HUES48 (cell line): ENCODE measurements around the gene ZNF367.

Experiments
- H3K27ac ChIP-seq: one replicate; pipeline ENCODE4 v1.7.0; 2013; ENCODE audit warnings: low read depth, low read length, inconsistent platforms
- H3K27me3 ChIP-seq: 2 replicates; pipeline ENCODE4 v1.6.1; 2013; ENCODE audit warnings: mild to moderate bottlenecking, low read length; ENCODE audit not compliant: control insufficient read depth, insufficient read depth
- H3K36me3 ChIP-seq: 2 replicates; pipeline ENCODE4 v1.6.1; 2013; ENCODE audit warnings: low read length; ENCODE audit not compliant: control insufficient read depth, insufficient read depth
- H3K4me1 ChIP-seq: 2 replicates; pipeline ENCODE4 v1.6.1; 2013; ENCODE audit warnings: mild to moderate bottlenecking, low read length; ENCODE audit not compliant: control insufficient read depth, insufficient read depth
- H3K4me3 ChIP-seq: 2 replicates; pipeline ENCODE4 v1.5.1; 2013; ENCODE audit warnings: mild to moderate bottlenecking, low read depth, low read length
- H3K9ac ChIP-seq: 2 replicates; pipeline ENCODE4 v1.6.1; 2013; ENCODE audit warnings: mild to moderate bottlenecking, low read depth, low read length, moderate library complexity
- H3K9me3 ChIP-seq: 2 replicates; pipeline ENCODE4 v1.6.1; 2013; ENCODE audit warnings: low read length; ENCODE audit not compliant: control insufficient read depth, insufficient read depth

Gene ZNF367

DNA sequence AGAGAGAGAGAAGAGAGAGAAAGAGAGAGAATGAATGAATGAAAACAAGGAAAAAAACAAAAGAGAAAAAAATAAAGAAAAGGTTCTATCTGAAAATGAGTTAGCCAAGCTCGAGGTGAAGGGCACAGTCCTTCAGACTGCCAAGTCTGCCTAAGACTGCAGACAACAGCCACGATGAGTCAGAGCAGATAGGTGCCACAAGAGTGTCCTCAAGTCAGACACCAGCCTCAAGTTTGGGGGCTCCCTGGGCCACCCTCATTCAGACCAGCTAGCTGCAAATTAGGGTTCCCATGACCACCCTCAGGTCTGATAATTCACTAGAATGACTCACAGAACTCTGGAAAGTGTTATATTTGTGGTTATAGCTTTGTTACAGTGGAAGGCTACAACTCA is 17.9 kb upstream of the ZNF367 start:
- no peak overlapping the region for H3K27ac ChIP-seq
- no peak overlapping the region for H3K9ac ChIP-seq
- no peaks in the 10 kb centered on the region for H3K9me3 ChIP-seq
- H3K36me3 ChIP-seq = no peaks in the 10 kb centered on the region
- no peaks in the 10 kb centered on the region for H3K4me1 ChIP-seq
- H3K27me3 ChIP-seq = no peaks in the 10 kb centered on the region
- no peak overlapping the region for H3K4me3 ChIP-seq

DNA sequence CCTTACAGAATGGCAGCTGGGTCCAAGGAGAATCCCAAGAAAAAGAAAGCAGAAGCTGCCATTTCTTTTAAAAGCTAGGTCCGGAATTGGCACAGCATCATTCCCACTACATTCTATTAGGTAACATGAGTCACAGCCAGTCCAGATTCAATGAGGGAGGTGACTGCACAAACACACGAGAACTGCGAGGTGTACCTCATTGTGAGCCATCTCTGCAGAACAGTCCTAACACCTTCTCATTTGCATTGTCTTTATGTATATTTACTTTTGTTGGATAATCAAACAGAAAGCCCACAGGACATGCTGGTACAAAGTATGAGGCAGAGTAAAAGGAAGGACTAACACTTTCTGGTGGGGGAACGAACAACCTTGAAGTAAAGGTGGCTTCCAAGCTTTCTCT is 17.2 kb upstream of the ZNF367 start:
- no peak overlapping the region for H3K27ac ChIP-seq
- no peaks in the 10 kb centered on the region for H3K9me3 ChIP-seq
- H3K4me1 ChIP-seq = no peaks in the 10 kb centered on the region
- no peaks in the 10 kb centered on the region for H3K36me3 ChIP-seq
- H3K27me3 ChIP-seq = no peaks in the 10 kb centered on the region
- H3K9ac ChIP-seq = no peak overlapping the region
- H3K4me3 ChIP-seq = no peak overlapping the region

DNA sequence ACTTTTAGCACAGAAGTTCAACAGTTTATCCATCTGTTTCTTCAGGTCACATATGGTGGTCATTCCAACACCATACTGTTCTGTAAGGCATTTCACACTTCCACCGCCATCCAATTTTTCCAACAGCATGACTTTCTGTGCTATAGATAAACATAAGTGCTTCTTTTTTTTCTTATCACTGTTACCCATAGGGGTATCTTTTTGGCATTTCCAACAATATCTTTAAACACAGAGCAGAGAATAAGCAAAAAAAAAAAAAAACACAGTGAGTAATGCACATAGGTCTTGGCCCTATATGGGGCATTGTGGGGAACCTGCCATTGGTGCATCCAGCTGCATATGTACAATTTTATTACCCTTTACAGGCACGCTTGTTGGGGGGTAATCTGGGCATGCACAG is 12.2 kb upstream of the ZNF367 start:
- Histone ChIP-seq H3K4me1 (no peaks in the 10 kb centered on the region), H3K4me3 (no peak overlapping the region), H3K9ac (no peak overlapping the region), H3K36me3 (no peaks in the 10 kb centered on the region), H3K27me3 (no peaks in the 10 kb centered on the region), H3K27ac (no peak overlapping the region), H3K9me3 (no peaks in the 10 kb centered on the region)

DNA sequence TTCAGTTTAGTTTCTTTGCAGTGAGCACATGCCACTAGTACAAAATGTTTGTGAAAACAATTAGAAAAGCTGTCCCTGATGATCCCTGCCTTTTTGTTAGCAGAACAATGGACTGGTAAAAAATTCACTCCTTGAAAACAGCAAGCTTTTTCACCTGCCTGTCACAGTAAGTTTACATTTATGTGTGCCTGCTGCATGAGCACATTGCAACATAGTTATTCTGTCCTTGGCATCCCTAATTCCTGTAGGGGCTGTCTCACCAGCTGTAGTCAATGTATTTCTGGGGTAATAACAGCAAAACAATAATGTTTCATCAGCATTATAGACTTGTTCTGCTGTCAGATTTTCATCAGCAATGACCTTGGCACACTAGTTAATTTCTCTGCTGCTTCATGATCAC is 11.6 kb upstream of the ZNF367 start:
- no peaks in the 10 kb centered on the region for H3K4me1 ChIP-seq
- no peak overlapping the region for H3K4me3 ChIP-seq
- no peak overlapping the region for H3K27ac ChIP-seq
- no peaks in the 10 kb centered on the region for H3K27me3 ChIP-seq
- no peaks in the 10 kb centered on the region for H3K9me3 ChIP-seq
- H3K36me3 ChIP-seq = no peaks in the 10 kb centered on the region
- no peak overlapping the region for H3K9ac ChIP-seq

DNA sequence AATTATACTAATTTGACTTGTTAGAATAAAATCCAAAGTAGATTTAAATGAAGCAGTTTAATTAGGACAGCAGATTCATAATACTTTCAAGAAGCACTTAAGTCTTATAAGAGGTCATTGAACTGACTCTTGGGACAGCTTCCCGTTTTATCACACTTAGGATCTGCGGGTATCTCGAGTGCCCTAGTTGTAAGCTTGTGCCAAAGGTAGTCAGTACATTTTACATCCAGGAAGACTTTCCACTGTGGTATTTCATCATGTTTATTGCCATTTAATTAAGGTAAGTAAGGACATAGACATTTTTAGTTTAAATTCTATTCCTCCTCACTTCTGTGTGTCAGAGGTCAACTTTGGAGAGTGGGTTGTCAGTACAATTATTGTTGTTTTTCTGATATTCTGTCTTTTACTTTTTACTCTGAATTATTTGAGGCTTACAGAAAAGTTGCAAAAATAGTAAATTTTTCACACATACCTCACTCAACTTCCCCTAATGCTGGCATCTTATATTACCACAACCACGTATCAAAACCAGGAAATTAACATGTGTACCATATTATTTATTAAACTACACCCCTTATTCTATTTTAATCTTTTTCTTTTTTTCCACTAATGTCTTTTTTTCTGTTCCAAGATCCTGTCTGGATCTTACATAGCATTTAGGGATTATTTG is 7.5 kb upstream of the ZNF367 start:
- H3K27me3 ChIP-seq = no peaks in the 10 kb centered on the region
- no peak overlapping the region for H3K27ac ChIP-seq
- H3K4me1 ChIP-seq = peaks cover 8% of the 10 kb centered on the region
- no peaks in the 10 kb centered on the region for H3K36me3 ChIP-seq
- H3K9me3 ChIP-seq = no peaks in the 10 kb centered on the region
- no peak overlapping the region for H3K4me3 ChIP-seq
- no peak overlapping the region for H3K9ac ChIP-seq

DNA sequence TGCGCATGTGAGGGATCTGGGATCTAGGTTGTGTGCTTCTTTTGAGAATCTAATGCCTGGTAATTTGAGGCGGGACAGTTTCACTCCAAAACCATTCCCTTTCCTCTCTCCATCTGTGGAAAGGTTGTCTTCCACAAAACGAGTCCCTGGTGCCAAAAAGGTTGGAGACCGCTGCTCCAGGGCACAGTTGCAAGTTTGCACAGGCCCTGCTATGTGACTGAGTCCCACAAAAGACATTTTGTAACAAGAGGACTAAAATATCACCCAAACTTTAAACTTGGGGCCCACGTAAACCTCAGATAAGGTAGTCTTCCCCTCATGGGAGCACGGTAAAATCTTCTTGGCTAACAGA is 5.8 kb upstream of the ZNF367 start:
- H3K4me3 ChIP-seq = no peak overlapping the region
- H3K9ac ChIP-seq = no peak overlapping the region
- H3K27ac ChIP-seq = no peak overlapping the region

DNA sequence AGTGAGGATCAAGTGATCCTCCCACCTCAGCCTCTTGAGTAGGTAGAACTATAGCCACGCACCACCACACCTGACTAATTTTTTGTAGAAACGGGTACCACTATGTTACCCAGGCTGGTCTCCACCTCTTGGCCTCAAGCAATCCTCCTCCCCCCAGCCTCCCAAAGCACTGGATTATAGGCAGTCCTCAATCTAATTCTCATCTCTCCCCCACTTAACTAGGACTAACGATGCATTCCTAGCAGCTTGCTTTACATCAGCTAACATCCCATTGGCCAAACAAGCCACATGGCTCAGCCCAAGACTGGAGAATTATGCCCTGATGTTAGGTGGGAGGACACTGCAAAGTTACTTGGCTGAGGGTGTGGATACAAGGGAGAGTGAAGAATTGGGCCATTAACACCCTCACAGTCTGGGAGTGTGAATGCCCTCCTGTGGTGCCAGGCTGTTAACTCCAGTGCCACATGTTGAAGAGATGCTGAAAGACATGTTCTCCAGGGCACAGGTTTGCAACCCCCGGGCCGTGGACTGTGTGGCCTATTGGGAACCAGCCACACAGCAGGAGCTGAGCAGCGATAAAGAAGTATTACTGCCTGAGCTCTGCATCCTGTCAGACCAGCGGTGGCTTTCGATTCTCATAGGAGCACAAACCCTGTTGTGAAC is 5.3 kb upstream of the ZNF367 start:
- no peaks in the 10 kb centered on the region for H3K9me3 ChIP-seq
- H3K9ac ChIP-seq = no peak overlapping the region
- no peaks in the 10 kb centered on the region for H3K36me3 ChIP-seq
- H3K4me3 ChIP-seq = no peak overlapping the region
- H3K27me3 ChIP-seq = no peaks in the 10 kb centered on the region
- H3K4me1 ChIP-seq = peaks cover 20% of the 10 kb centered on the region
- H3K27ac ChIP-seq = no peak overlapping the region

More for the DNA sequence above, 5.8 kb upstream of the ZNF367 start:
- H3K4me1 ChIP-seq = peaks cover 20% of the 10 kb centered on the region
- H3K27me3 ChIP-seq = no peaks in the 10 kb centered on the region
- H3K36me3 ChIP-seq = no peaks in the 10 kb centered on the region
- no peaks in the 10 kb centered on the region for H3K9me3 ChIP-seq

DNA sequence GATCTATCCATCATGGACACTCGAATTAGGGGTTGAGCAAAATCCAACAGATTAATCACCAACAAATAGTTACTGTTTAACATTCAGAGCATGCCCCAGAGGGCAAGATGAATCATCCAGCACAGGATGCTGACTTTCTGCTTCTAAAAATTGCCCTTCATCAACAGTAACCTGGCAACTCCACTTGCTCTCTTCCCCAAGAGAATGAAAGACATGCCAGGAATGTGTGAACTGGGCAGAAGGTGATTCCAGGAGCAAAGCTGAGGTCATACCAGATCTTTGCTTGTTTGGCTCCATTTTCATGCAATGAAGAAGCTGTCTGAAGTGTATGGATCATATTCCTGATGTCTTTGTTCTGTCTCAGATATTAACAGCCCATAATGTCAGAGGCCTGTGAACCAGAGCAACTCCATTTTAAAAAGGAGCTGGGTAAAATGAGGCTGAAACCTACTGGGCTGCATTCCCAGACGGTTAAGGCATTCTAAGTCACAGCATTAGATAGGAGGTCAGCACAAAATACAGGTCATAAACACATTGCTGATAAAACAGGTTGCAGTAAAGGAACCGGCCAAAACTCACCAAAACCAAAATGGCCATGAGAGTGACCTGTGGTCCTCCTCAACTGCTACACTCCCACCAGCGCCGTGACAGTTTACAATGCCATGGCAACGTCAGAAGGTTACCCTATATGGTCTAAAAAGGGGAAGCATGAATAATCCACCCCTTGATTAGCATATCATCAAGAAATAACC is 2.5 kb upstream of the ZNF367 start:
- Histone ChIP-seq H3K4me3 (peak overlapping the region; percentile 76; the same call in 1 of the 2 replicates), H3K9ac (peak overlapping the region; percentile 68; the same call in 1 of the 2 replicates), H3K9me3 (no peaks in the 10 kb centered on the region), H3K27ac (peak overlapping the region; percentile 96), H3K4me1 (peaks cover 24% of the 10 kb centered on the region), H3K36me3 (no peaks in the 10 kb centered on the region), H3K27me3 (no peaks in the 10 kb centered on the region)

DNA sequence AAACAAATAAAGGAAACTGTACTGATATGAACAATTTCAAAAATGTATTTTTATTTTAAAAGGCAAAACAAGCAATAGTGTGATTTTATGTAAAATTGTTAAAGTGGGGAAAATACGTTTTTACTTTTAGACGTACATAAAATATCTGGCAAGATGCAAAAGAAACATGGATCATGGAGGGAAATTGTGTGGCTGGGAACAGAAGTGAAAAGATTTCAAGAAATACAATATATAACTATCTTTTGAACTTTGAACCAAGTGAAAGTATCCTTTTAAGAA is 1.5 kb upstream of the ZNF367 start:
- peaks cover 24% of the 10 kb centered on the region for H3K4me1 ChIP-seq
- H3K36me3 ChIP-seq = no peaks in the 10 kb centered on the region
- no peaks in the 10 kb centered on the region for H3K9me3 ChIP-seq
- H3K4me3 ChIP-seq = peak overlapping the region; percentile 76
- H3K27ac ChIP-seq = peak overlapping the region; percentile 96
- H3K9ac ChIP-seq = peak overlapping the region; percentile 78; the same call in 1 of the 2 replicates
- no peaks in the 10 kb centered on the region for H3K27me3 ChIP-seq

DNA sequence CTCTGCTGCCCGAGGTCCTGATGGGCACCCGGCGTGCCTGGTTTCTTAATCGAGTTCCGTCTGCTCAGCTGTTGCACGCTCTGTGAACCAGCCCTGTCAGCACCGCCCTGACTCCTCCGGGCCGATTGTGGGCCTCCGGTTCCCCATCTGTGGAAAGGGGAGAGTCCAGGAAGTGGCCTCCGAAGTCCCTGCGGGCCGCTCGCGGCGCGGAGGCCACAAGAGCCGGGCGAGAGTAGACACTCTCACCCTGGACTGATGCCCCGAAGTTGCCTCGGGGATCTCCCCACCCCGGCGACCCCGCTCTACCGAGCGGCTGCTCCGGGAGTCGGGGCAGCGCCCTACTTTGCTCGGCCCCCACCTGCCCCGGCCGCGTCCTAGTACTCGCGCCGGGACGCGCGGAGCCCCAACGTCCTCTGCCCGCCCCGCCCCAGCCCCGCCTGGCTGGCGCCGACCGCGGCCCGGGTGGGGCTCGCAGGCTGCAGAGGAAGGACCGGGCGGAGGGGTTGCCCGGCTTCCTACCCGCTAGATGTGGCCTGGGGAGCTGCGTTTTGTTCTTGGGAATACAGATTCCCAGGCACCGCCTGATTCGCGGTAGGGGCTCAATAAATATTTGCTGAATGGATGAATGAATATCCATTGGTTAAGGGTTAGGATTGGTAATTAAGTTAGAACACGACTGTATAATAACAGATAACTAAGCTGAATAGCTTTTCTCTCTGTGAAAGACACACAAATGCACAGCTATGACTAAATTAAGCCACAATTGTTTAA is 935 bp upstream of the ZNF367 start:
- Histone ChIP-seq H3K27me3 (no peaks in the 10 kb centered on the region), H3K4me1 (peaks cover 24% of the 10 kb centered on the region), H3K4me3 (peak overlapping the region; percentile 76), H3K9me3 (no peaks in the 10 kb centered on the region), H3K36me3 (no peaks in the 10 kb centered on the region), H3K9ac (peak overlapping the region; percentile 78), H3K27ac (peak overlapping the region; percentile 96)
